SHP77 treated with DMSO at 0.1 percent for 48 hours (cell line): ENCODE data around the gene TSPAN5.

Source experiments
- DNase-seq: peaks from one replicate; lab custom pipeline; 2025; lab: John Stamatoyannopoulos, UW

TSPAN5 gene

GRCh38 chr4:98585596-98585995, 72.8 kb downstream of the TSPAN5 start:
- DNase-seq, result no peak

DNA sequence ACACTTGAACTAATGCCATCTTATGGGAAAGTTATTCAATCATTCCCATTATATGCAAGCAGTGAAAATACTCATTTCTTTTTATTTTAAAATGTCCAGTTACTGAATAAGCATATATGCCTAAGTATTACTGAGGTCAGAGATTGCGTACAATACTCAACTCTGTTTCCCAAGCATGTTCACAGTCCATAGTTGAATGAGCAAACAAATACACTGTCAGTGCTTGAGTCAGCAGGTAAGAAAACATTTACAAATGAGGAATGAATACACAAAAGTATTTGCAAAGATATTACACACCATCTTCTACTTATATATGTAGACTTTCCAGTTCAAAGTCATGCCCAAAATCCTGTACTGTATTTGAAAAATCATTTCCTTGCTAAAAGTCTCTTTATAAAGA, 74.1 kb downstream of the TSPAN5 start:
- no peak for DNase-seq

GRCh38 chr4:98583265-98583664, 75.1 kb downstream of the TSPAN5 start:
- no peak for DNase-seq

GRCh38 chr4:98581126-98581525, 77.3 kb downstream of the TSPAN5 start:
- no peak for DNase-seq

DNA sequence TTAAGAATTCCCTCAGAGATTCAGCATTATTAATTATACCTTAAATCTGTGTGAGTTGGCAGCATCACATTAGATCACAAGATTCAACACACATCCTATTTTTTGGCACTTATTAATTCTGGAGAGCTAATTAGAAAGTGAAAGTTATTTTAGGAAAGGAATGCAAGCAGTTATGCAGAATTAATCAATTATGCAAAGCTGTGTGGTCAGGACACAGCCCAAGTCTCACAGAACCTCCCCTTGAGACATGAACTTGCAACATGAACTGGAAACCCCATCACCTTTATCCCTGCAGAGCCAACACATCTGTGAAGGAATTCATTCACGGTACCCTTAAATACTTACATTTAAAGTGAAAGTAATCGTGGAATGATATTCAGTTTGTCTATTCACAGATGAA, 80.5 kb downstream of the TSPAN5 start:
- no peak for DNase-seq

GRCh38 chr4:98574816-98575215, 83.6 kb downstream of the TSPAN5 start:
- DNase-seq, result no peak

DNA sequence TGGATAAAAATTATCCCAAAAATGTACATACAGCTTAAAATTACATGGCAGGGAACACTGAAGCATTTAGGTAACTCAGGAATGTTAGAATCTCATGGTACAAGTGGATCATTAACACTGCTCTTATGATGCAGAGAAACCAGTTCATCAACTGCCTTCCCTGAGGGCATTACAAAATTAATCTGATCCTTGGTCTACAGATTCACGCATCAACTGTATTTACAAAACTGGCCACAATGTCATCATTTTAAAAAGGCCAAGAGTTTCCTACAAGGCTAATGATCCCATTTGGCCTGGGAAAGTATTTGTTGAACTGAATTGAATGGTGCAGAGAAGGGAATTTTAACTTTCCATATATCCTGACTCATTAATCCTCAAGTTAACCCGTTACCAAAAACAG, 84.6 kb downstream of the TSPAN5 start:
- no peak for DNase-seq

DNA sequence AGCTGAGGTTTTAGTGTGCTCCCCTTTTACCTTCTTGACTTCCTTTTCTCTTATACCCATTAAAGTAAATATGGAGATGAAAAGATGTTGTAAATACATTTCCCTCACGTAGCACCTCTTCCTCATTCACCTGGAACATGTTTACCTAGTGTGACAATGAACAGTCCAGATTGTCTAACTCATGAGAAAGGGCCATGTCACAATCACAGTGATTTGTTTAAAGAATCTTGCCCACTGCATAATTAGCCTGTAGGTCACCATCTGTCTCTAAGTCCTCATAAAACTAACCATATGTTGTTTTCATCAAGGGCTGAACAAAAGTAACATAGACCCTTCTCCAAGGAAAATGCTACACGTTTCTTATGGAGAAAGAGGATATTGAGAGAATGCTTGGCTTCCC, 85.7 kb downstream of the TSPAN5 start:
- DNase-seq, result no peak

- DNase-seq, result no peak
These were observed 87.1 kb downstream of the TSPAN5 start for GRCh38 chr4:98571161-98571786.

DNA sequence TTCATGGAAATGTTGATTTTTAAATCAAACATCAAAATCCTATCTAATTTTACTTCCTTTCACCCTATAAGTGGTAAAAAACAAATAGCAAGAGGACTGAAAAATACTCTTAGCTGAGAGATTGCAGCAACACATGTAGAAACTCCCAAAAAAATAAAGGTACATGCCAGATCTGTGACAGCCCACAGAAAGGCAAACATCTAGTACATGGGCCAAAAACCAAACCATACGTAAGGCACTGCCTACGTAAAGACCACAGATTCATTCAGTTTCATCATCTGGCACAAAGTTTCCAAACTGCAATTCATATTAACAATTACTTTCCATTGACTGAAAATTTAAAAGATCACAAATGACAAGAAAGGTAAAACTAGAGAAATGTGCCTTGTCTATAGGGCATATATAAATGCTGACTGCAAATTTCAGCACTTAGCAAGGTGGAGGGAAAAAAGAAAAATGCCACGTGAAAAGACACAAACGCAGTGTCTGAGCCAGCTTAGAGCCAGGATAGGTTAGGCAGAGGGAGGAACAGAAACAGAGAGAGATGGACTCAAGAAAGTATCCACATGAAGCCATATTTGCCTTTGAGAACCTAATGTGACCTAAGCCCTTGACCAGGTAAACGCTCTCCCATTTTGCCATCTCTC, 88.1 kb downstream of the TSPAN5 start:
- no peak for DNase-seq

GRCh38 chr4:98568941-98569663, 89.3 kb downstream of the TSPAN5 start:
- no peak for DNase-seq

DNA sequence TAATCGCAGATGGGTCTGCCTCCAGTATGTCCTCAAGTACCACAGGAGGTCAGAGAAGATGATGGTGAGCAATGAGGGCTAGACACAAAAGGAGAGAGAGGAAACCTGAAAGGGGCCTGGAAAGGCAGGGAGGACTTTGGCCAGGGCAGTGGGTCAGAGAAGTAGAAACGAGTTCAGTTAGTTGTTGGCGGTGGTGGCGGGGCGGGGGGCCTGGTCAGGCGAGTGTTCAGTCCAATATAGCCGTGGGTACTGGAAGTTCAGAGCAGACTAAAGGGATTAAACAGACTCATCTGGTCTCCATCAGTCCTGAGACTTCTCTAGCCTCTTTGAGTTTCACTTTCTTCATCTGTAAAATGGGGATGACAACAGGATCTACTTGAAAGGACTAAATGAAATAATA, 90.8 kb downstream of the TSPAN5 start:
- no peak for DNase-seq

- DNase-seq, result peak; percentile 65
These were observed 91.9 kb downstream of the TSPAN5 start for GRCh38 chr4:98566361-98567008.

DNA sequence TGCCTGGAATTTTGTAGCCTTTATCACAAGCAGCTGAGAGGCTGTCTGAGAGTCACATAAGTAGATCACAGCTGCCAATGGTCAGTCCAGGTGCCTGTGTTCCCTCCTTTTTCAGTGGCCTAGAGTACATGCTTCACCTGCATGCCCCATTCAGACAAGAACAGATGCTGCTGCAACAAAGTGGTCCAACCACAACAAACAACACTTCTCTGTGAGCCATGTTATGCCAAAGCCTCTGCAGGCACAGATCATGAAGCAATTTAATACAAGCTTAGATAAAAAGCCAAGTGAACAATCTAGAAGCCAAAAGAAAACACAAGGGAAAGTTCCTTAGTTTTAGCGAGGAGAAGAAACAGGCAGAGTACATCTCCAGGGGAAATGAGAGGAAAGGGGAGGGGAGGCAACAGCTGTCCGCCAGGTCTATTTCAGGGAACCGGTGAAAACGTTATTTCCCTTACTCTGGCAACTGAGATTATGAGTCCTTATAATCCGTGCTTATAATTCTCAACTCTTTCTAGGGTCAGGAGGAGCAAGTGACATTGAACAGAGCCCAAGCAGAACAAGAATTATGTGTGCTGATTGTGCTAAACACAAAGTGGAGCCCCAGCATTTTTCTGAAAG, 92.6 kb downstream of the TSPAN5 start:
- peak; percentile 37 for DNase-seq

DNA sequence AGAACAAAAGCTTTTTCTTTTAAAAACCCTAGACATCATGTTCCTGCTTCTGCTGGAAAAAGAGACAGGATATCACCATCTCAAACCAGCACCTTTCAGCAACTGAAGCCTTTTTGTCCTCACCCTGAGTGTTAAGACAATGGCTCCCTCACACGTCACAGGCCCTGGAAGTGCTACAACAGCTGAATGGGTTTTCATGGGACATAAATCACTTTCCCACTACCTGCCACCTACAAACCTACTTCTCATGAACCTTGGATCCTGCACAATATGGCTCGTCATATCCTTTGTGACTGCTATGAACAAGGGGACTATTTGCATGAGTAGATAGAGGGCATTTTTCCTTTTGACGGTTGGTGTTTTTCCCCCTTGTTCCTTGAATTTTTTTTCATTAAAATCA, 93.6 kb downstream of the TSPAN5 start:
- DNase-seq, result peak; percentile 22

- DNase-seq, result no peak
These were observed 98.1 kb downstream of the TSPAN5 start for GRCh38 chr4:98560321-98560720.

GRCh38 chr4:98558471-98559169, 99.8 kb downstream of the TSPAN5 start:
- no peak for DNase-seq

- DNase-seq, result no peak
These were observed 101.1 kb downstream of the TSPAN5 start for GRCh38 chr4:98557194-98557892.

DNA sequence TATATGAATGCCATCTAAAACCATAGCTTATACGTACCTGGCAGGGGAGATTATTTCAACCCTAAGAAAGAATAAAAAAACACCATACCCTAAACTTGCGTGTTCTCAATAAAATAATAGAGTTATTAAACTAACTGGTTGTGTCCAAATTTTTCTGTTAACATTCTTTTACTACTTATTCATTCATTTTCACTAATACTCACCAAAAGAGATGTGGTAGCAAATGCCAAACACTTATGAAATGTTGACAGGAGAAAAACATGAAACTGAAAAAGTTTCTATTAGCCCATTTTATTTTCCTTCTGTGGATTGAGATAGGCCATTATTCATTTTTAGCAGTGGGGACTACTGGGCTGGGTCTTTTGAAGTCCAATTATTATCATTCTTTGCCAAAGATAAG, 102.0 kb downstream of the TSPAN5 start:
- no peak for DNase-seq

GRCh38 chr4:98555798-98556445, 102.5 kb downstream of the TSPAN5 start:
- no peak for DNase-seq
